ENCODE measurements around the gene RILPL2. TPM values are rescaled to one million over a fixed set of nuclear protein-coding genes. Genes with fewer than 3 reads are reported as not detected.

The RILPL2 gene
- total and polyA plus RNA-seq, 9 of the 15 experiments (the other 6 are each of a cell fraction or from before 2014, with no cell fraction given): 0.61 to 5.8 (median 4.3) TPM

DNA sequence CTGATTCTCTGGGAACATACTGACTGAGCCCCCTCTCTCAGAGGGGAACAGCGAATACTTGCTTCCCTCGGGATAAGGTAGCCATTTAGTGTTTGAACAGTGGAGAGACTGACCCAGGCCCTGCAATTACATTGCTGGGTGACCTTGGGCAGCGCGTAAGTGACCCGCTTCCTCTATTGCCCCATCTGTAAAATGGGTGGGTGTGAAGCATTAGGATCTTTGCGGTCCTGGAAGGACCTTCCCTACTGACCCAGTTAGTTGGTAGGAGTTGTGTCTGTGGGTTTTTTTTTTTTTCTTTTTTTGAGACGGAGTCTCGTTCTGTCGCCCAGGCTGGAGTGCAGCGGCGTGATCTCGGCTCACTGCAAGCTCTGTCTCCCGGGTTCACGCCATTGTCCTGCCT is 53.8 kb downstream of the RILPL2 start (continued):
- TF ChIP-seq ZNF274 (IDR thresholded peaks at IDR 0.05; ENCODE audit: borderline replicate concordance, low read depth, low read length) (no peak), SAP30 (IDR thresholded peaks at IDR 0.05; ENCODE audit: borderline replicate concordance, insufficient read depth, low read depth, low read length, poor library complexity, severe bottlenecking) (no peak), GTF2E2 (tag; IDR thresholded peaks at IDR 0.05) (0 out of 2 replicates have a peak, but pooled peaks have one; percentile 50), MCM7 (IDR thresholded peaks at IDR 0.05) (no peak), NCOA1 (IDR thresholded peaks at IDR 0.05; ENCODE audit: low read depth) (no peak), ZNF224 (CRISPR knock-in tag; IDR thresholded peaks at IDR 0.05) (no peak), ZNF143 (CRISPR knock-in tag; IDR thresholded peaks at IDR 0.05) (no peak), BRD4 (IDR thresholded peaks at IDR 0.05) (no peak), CBX1 (IDR thresholded peaks at IDR 0.05; ENCODE audit: low read depth) (peak; percentile 95), FOXJ3 (CRISPR knock-in tag; IDR thresholded peaks at IDR 0.05) (no peak), ZNF780A (CRISPR knock-in tag; IDR thresholded peaks at IDR 0.05) (no peak), SRF (CRISPR knock-in tag; IDR thresholded peaks at IDR 0.05) (no peak), ZNF282 (CRISPR knock-in tag; IDR thresholded peaks at IDR 0.05) (no peak), HOXB6 (CRISPR knock-in tag; IDR thresholded peaks at IDR 0.05; ENCODE audit: borderline replicate concordance) (no peak), RFX7 (CRISPR knock-in tag; IDR thresholded peaks at IDR 0.05) (no peak), SPI1 (IDR thresholded peaks at IDR 0.05; ENCODE audit: borderline replicate concordance, low read depth, low read length) (0 out of 2 replicates have a peak, but pooled peaks have one; percentile 30)
- TF ChIP-seq, protein P1, sequence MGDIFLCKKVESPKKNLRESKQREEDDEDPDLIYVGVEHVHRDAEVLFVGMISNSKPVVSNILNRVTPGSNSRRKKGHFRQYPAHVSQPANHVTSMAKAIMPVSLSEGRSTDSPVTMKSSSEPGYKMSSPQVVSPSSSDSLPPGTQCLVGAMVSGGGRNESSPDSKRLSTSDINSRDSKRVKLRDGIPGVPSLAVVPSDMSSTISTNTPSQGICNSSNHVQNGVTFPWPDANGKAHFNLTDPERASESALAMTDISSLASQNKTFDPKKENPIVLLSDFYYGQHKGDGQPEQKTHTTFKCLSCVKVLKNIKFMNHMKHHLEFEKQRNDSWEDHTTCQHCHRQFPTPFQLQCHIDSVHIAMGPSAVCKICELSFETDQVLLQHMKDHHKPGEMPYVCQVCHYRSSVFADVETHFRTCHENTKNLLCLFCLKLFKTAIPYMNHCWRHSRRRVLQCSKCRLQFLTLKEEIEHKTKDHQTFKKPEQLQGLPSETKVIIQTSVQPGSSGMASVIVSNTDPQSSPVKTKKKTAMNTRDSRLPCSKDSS (IDR thresholded peaks at IDR 0.05; ENCODE audit: low read depth, partially characterized antibody): no peak
- TF ChIP-seq, protein P2, sequence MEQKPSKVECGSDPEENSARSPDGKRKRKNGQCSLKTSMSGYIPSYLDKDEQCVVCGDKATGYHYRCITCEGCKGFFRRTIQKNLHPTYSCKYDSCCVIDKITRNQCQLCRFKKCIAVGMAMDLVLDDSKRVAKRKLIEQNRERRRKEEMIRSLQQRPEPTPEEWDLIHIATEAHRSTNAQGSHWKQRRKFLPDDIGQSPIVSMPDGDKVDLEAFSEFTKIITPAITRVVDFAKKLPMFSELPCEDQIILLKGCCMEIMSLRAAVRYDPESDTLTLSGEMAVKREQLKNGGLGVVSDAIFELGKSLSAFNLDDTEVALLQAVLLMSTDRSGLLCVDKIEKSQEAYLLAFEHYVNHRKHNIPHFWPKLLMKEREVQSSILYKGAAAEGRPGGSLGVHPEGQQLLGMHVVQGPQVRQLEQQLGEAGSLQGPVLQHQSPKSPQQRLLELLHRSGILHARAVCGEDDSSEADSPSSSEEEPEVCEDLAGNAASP (IDR thresholded peaks at IDR 0.05): no peak
- TF ChIP-seq, protein P3, sequence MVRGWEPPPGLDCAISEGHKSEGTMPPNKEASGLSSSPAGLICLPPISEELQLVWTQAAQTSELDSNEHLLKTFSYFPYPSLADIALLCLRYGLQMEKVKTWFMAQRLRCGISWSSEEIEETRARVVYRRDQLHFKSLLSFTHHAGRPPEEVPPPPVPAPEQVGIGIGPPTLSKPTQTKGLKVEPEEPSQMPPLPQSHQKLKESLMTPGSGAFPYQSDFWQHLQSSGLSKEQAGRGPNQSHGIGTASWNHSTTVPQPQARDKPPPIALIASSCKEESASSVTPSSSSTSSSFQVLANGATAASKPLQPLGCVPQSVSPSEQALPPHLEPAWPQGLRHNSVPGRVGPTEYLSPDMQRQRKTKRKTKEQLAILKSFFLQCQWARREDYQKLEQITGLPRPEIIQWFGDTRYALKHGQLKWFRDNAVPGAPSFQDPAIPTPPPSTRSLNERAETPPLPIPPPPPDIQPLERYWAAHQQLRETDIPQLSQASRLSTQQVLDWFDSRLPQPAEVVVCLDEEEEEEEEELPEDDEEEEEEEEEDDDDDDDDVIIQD (CRISPR knock-in tag; IDR thresholded peaks at IDR 0.05): no peak
- TF ChIP-seq, protein P4, sequence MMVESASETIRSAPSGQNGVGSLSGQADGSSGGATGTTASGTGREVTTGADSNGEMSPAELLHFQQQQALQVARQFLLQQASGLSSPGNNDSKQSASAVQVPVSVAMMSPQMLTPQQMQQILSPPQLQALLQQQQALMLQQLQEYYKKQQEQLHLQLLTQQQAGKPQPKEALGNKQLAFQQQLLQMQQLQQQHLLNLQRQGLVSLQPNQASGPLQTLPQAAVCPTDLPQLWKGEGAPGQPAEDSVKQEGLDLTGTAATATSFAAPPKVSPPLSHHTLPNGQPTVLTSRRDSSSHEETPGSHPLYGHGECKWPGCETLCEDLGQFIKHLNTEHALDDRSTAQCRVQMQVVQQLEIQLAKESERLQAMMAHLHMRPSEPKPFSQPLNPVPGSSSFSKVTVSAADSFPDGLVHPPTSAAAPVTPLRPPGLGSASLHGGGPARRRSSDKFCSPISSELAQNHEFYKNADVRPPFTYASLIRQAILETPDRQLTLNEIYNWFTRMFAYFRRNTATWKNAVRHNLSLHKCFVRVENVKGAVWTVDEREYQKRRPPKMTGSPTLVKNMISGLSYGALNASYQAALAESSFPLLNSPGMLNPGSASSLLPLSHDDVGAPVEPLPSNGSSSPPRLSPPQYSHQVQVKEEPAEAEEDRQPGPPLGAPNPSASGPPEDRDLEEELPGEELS (CRISPR knock-in tag; IDR thresholded peaks at IDR 0.05; ENCODE audit: borderline replicate concordance): no peak
- TF ChIP-seq, protein P5, sequence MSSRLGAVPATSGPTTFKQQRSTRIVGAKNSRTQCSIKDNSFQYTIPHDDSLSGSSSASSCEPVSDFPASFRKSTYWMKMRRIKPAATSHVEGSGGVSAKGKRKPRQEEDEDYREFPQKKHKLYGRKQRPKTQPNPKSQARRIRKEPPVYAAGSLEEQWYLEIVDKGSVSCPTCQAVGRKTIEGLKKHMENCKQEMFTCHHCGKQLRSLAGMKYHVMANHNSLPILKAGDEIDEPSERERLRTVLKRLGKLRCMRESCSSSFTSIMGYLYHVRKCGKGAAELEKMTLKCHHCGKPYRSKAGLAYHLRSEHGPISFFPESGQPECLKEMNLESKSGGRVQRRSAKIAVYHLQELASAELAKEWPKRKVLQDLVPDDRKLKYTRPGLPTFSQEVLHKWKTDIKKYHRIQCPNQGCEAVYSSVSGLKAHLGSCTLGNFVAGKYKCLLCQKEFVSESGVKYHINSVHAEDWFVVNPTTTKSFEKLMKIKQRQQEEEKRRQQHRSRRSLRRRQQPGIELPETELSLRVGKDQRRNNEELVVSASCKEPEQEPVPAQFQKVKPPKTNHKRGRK (tag; IDR thresholded peaks at IDR 0.05): no peak

All from K562 (cell line).